Neuronal stem cell (in vitro differentiated cells): ENCODE results near the gene DCC.
"Not testable (repeated sequence)": the region's sequence is repeated elsewhere in the genome, so short reads cannot be mapped to it uniquely, and the experiment has no call there.

Source experiments
- DNase-seq: peaks from one replicate; pipeline ENCODE4 v3.0.0-alpha.2; 2013; ENCODE audit warnings: low spot score
- H2AFZ ChIP-seq: one replicate; pipeline ENCODE4 v1.6.1; 2013; ENCODE audit warnings: mild to moderate bottlenecking, low read length, inconsistent platforms
- H2AK5ac ChIP-seq: 2 replicates; pipeline ENCODE4 v1.6.1; 2013; ENCODE audit warnings: low read depth, mild to moderate bottlenecking, inconsistent platforms, low read length, moderate library complexity, mixed read lengths
- H2BK120ac ChIP-seq: 2 replicates; pipeline ENCODE4 v1.6.1; 2013; ENCODE audit warnings: low read depth, mild to moderate bottlenecking, inconsistent platforms, low read length, moderate library complexity, mixed read lengths
- H2BK12ac ChIP-seq: one replicate; pipeline ENCODE4 v1.6.1; 2013; ENCODE audit warnings: low read length, inconsistent platforms
- H2BK15ac ChIP-seq: 2 replicates; pipeline ENCODE4 v1.6.1; 2013; ENCODE audit warnings: mild to moderate bottlenecking, low read length, inconsistent platforms, mixed read lengths
- H2BK5ac ChIP-seq: one replicate; pipeline ENCODE4 v1.6.1; 2013; ENCODE audit warnings: inconsistent platforms, mild to moderate bottlenecking, low read length, moderate library complexity
- H3K14ac ChIP-seq: one replicate; pipeline ENCODE4 v1.6.1; 2013; ENCODE audit warnings: low read length, inconsistent platforms
- H3K18ac ChIP-seq: 2 replicates; pipeline ENCODE4 v1.6.1; 2013; ENCODE audit warnings: low read length, inconsistent platforms
- H3K23ac ChIP-seq: 2 replicates; pipeline ENCODE4 v1.6.1; 2013; ENCODE audit warnings: low read depth, mild to moderate bottlenecking, mixed read lengths, low read length, inconsistent platforms; ENCODE audit not compliant: poor library complexity
- H3K27ac ChIP-seq: replicated peaks from 3 replicates; pipeline ENCODE4 v1.5.1; 2013; ENCODE audit warnings: low read length, inconsistent platforms
- H3K27me3 ChIP-seq, 3 experiments: 2 replicates each; pipeline ENCODE4 v1.6.1; 2013; ENCODE audit warnings: low read length in 3 of 3, mild to moderate bottlenecking in 2 of 3, inconsistent platforms in 1 of 3, low read depth in 1 of 3, mixed read lengths in 1 of 3, moderate library complexity in 1 of 3; ENCODE audit not compliant: control insufficient read depth in 3 of 3, insufficient read depth in 3 of 3
- H3K36me3 ChIP-seq, 2 donors: replicated peaks in 1 of 2; 2 replicates each; pipeline ENCODE4 v1.6.1; 2013; ENCODE audit warnings: low read length in 2 of 2; ENCODE audit not compliant: control insufficient read depth in 2 of 2, insufficient read depth in 2 of 2
- H3K4ac ChIP-seq: 2 replicates; pipeline ENCODE4 v1.6.1; 2013; ENCODE audit warnings: inconsistent platforms, mild to moderate bottlenecking, low read length, moderate library complexity
- H3K4me1 ChIP-seq, 2 donors: 1 replicate in 1 of 2; 2 replicates in 1 of 2; pipeline ENCODE4 v1.6.1; 2013; ENCODE audit warnings: low read length in 2 of 2, low read depth in 1 of 2; ENCODE audit not compliant: control insufficient read depth in 2 of 2, insufficient read depth in 1 of 2
- H3K4me2 ChIP-seq: one replicate; pipeline ENCODE4 v1.6.1; 2013; ENCODE audit warnings: mild to moderate bottlenecking, low read length, inconsistent platforms; ENCODE audit not compliant: insufficient read depth, poor library complexity, severe bottlenecking
- H3K4me3 ChIP-seq, 2 donors: 2 replicates each; pipeline ENCODE4 v1.5.1; 2013; ENCODE audit warnings: low read length in 2 of 2, mild to moderate bottlenecking in 2 of 2, inconsistent platforms in 1 of 2, moderate library complexity in 1 of 2
- H3K79me1 ChIP-seq: one replicate; pipeline ENCODE4 v1.6.1; 2013; ENCODE audit warnings: low read depth, mild to moderate bottlenecking, inconsistent platforms, low read length, moderate library complexity
- H3K9ac ChIP-seq: one replicate; pipeline ENCODE4 v1.6.1; 2013; ENCODE audit warnings: mild to moderate bottlenecking, low read depth, low read length, inconsistent platforms; ENCODE audit not compliant: poor library complexity
- H3K9me3 ChIP-seq, 2 donors: replicated peaks in 1 of 2; 2 replicates each; pipeline versions ENCODE3 to v1.6.1; 2013; ENCODE audit warnings: low read length in 2 of 2, mild to moderate bottlenecking in 2 of 2, inconsistent platforms in 1 of 2, low read depth in 1 of 2, mixed read lengths in 1 of 2, moderate library complexity in 1 of 2; ENCODE audit not compliant: control insufficient read depth in 2 of 2, insufficient read depth in 1 of 2
- H4K8ac ChIP-seq: one replicate; pipeline ENCODE4 v1.6.1; 2013; ENCODE audit warnings: low read depth, mild to moderate bottlenecking, inconsistent platforms, low read length, moderate library complexity
- H4K91ac ChIP-seq: one replicate; pipeline ENCODE4 v1.6.1; 2013; ENCODE audit warnings: low read length, low read depth, mild to moderate bottlenecking, inconsistent platforms; ENCODE audit not compliant: poor library complexity
- WGBS, 2 donors: extraction: QIAGEN DNeasy Blood & Tissue Kit; methylation state at CpG; one replicate each; pipeline ENCODE4 v1.1.7; 2013; ENCODE audit warnings: missing lambda C conversion rate in 2 of 2, mixed read lengths in 1 of 2; ENCODE audit not compliant: insufficient read length in 2 of 2, insufficient replicate concordance in 1 of 2; ENCODE audit errors: extremely low coverage in 2 of 2; 5-methylcytosine and 5-hydroxymethylcytosine counted together

Gene DCC

GRCh38 chr18:53509886-53510285, 1169.9 kb downstream of the DCC start:
- Histone ChIP-seq H3K9me3 (peaks cover 0 to 10% of the 10 kb centered on the region in 2 donors), H3K36me3 (no peaks in the 10 kb centered on the region), H3K4me1 (no peaks in the 10 kb centered on the region), H4K91ac (no peak overlapping the region), H2BK15ac (no peak overlapping the region), H3K79me1 (no peaks in the 10 kb centered on the region), H2AK5ac (no peak overlapping the region), H3K27me3 (no peaks in the 10 kb centered on the region), H2AFZ (no peak overlapping the region), H2BK5ac (no peak overlapping the region), H3K4me2 (no peak overlapping the region), H2BK12ac (no peak overlapping the region), H3K4ac (no peak overlapping the region), H3K23ac (no peak overlapping the region), H3K27ac (no peak overlapping the region), H3K4me3 (no peak overlapping the region), H3K14ac (no peak overlapping the region), H3K9ac (no peak overlapping the region), H4K8ac (no peak overlapping the region), H3K18ac (no peak overlapping the region), H2BK120ac (no peak overlapping the region)
- WGBS, 2 donors: no CpG with 5 or more reads among the region's 2 CpGs
- DNase-seq: no peak

- not testable (repeated sequence) for DNase-seq, H2BK12ac ChIP-seq, H3K4ac ChIP-seq, H3K4me3 ChIP-seq, H2BK5ac ChIP-seq, H3K9me3 ChIP-seq, H2AK5ac ChIP-seq, H3K27me3 ChIP-seq, H4K91ac ChIP-seq, H3K23ac ChIP-seq, H2BK120ac ChIP-seq, H3K79me1 ChIP-seq, H3K18ac ChIP-seq, H3K4me2 ChIP-seq, H3K4me1 ChIP-seq, H3K36me3 ChIP-seq, H3K27ac ChIP-seq, H2BK15ac ChIP-seq, H3K14ac ChIP-seq, H4K8ac ChIP-seq, H2AFZ ChIP-seq, H3K9ac ChIP-seq
- WGBS, 2 donors: no CpG with 5 or more reads among the region's 15 CpGs
Measured at GRCh38 chr18:53511725-53512124, 1171.7 kb downstream of the DCC start.

- Histone ChIP-seq H3K4me1 (peaks cover 0 to 16% of the 10 kb centered on the region in 2 donors), H3K9ac (no peak overlapping the region), H4K8ac (no peak overlapping the region), H2BK15ac (no peak overlapping the region), H3K18ac (no peak overlapping the region), H2BK5ac (no peak overlapping the region), H2BK12ac (no peak overlapping the region), H3K4me3 (no peak overlapping the region), H2BK120ac (no peak overlapping the region), H3K27ac (no peak overlapping the region), H4K91ac (no peak overlapping the region), H3K4ac (no peak overlapping the region), H2AK5ac (no peak overlapping the region), H3K23ac (no peak overlapping the region), H3K36me3 (no peaks in the 10 kb centered on the region), H3K79me1 (no peaks in the 10 kb centered on the region), H3K14ac (no peak overlapping the region), H3K9me3 (peaks cover 0 to 14% of the 10 kb centered on the region in 2 donors), H3K4me2 (no peak overlapping the region), H2AFZ (peak overlapping the region; percentile 9), H3K27me3 (no peaks in the 10 kb centered on the region)
- DNase-seq: no peak
- WGBS, 2 donors: no CpG with 5 or more reads among the region's 7 CpGs
Measured at GRCh38 chr18:53521068-53521467, 1181.1 kb downstream of the DCC start.

GRCh38 chr18:53526101-53526870, 1186.3 kb downstream of the DCC start:
- Histone ChIP-seq H3K27ac (no peak overlapping the region), H3K14ac (no peak overlapping the region), H2AK5ac (no peak overlapping the region), H2BK120ac (no peak overlapping the region), H2AFZ (no peak overlapping the region), H3K4me3 (no peak overlapping the region), H3K27me3 (no peaks in the 10 kb centered on the region), H3K23ac (no peak overlapping the region), H4K8ac (no peak overlapping the region), H4K91ac (no peak overlapping the region), H3K79me1 (no peaks in the 10 kb centered on the region), H3K4me1 (peaks cover 0 to 6% of the 10 kb centered on the region in 2 donors), H3K36me3 (no peaks in the 10 kb centered on the region), H3K9me3 (peaks cover 0 to 14% of the 10 kb centered on the region in 2 donors), H2BK5ac (no peak overlapping the region), H3K9ac (no peak overlapping the region), H2BK15ac (no peak overlapping the region), H3K4ac (no peak overlapping the region), H3K18ac (no peak overlapping the region), H3K4me2 (no peak overlapping the region), H2BK12ac (no peak overlapping the region)
- DNase-seq: no peak
- no CpG with 5 or more reads among the region's 4 CpGs for WGBS, 2 donors
